HG03565 (cell line): ENCODE data around the gene POU2F3.
"Not testable (repeated sequence)": the region's sequence is repeated elsewhere in the genome, so short reads cannot be mapped to it uniquely, and the experiment has no call there.

Experiments used
- ATAC-seq: cut with Tn5 transposase; IDR thresholded peaks from one replicate; pipeline ENCODE4 v1.9.1; 2021; ENCODE audit warnings: mild to moderate bottlenecking, moderate library complexity; ENCODE audit not compliant: unreplicated experiment

Gene POU2F3

DNA sequence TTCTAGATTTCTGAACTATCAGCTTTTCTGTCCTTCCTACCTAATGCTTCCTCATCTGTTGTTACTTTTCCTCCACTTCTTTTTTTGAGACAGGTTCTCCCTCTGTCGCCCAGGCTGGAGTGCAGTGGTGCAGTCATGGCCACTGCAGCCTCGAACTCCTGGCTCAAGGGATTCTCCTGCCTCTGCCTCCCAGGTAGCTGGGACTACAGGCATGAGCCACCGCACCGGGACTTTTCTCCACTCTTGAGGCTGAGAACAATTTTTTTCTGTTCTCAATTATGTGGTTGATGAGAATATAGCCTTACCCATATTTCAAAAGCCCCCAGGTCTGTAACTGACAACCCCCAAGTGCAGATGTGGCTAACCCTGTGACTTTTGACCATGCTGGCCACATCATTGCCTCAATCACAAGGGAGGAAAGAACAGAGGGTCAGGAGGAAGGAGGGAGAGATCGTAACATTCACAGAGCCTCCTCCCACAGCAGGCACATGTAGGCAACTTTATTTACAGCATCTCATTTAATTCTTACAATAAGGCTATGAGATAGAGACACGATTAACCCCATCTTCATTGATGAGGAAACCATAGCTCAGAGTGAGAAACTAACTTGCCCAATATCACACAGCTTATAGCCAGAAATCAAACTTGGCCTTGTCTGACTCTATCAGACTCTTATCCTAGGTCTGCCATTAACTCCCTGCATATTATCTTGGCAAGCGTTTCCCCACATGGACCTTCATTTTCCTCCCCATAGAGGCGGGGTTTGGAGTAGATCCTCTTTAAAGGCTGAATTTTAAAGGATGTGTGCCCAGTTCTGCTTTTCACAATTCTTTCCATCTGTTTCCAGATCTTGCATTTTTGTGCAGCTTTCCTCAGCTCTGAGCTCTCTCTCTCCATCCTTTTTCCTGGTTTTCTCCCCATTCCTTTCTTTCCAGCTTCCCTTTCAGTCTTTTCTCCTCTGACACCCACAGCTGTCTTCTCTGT, 9.6 kb downstream of the POU2F3 start:
- ATAC-seq, result no peak

DNA sequence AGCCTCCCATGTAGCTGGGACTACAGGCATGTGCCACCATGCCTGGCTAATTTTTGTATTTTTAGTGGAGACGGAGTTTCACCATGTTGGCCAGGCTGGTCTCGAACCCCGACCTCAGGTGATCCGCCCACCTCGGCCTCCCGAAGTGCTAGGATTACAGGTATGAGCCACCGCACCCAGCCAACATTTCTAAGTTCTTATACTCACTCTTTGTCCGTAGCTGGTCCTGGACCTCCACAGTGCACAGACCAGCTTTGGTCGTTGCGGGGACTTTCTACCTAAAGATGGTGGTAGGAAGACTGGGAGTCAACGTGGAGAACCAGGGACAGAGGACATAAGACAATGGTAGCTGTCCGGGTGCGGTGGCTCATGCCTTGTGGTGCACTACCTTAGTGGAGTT, 13.4 kb downstream of the POU2F3 start:
- not testable (repeated sequence) for ATAC-seq

DNA sequence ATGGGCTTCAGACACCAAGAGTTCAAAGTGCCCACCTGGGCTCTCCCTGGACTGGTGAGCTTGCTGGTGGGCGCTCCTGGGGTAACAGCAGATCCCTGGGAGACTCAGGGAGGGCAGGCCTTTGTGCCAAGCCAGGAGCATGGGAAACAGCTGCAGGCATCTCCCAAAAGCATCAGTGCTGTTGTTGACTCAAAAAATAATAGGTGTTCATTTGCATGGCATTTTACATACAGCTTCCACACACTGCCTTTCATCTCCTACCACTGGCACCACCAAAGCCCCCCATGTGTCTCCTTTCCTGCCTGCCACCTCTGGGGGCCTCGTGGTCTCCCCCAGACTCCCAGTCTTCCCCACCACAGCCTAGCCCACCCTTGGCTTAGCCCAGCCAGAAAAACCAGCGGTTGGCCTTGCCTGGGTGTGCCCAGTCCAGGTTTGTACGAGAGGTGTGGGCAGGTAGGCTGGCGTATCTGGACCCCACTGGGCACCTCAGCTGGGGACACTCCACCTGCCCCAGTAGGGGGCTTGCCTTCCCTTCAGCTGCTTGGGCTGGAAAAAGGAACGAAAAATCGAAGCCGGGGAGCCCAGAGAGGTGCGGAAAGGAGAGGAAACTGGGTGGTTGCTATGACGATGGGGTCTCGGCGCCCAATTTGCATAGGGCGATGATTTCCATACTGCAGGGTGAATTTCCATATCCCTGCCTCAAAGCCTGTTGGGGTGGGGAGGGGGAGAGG, 15.0 kb downstream of the POU2F3 start:
- no peak for ATAC-seq

DNA sequence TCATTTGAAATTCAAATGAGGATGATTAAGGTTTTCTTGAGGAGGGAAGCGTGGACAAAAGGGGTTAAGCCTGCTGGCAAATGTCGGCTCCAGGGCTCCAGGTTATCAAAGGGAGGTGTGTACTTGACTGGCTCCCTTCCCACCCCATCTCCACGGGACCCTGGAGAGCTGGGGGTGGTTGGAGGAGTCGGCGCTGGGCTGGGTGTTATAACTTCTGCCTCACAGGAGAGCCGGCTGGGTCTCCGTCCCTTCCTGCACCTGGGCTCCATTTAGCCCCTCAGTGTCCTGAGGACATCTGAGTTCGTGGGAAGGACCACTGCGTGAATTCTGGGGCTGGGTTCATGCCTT, 15.6 kb downstream of the POU2F3 start:
- no peak for ATAC-seq

DNA sequence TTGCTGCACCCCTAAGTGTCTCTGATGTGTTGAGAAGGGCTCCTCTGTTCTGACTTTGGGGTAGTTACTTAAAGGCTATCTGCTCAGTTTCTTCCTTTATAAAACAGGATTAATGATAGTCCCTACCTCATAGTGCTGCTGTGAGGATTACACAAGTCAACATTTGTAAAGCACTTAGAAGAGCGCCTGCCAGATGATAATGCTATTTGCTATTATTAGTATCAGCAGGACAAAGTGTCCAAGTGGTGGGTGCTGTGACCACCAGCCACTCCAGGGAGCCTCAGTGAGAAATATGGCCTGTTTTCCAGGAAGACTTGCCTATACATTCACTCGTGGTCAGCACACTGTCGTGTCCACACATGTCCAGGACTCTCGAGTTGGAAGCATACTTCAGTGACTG, 16.2 kb downstream of the POU2F3 start:
- no peak for ATAC-seq

DNA sequence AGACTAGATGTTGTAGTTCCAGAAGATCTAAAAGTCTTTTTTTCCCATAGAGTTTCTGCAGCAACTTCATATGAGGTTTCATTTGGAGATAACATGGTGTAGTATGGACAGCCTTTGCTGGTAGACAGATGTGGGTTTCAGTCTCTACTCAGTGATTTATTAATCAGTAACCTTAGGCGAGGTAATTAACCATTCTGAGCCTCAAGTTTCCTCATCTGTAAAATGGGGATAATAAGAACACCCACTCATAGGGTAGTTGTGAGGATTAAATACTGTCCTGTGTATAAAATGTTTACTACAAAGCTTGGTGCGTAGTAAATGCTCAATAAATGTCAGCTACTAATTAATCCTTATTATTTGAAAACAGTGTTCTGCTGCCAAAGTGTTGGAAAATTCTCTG, 16.8 kb downstream of the POU2F3 start:
- no peak for ATAC-seq

DNA sequence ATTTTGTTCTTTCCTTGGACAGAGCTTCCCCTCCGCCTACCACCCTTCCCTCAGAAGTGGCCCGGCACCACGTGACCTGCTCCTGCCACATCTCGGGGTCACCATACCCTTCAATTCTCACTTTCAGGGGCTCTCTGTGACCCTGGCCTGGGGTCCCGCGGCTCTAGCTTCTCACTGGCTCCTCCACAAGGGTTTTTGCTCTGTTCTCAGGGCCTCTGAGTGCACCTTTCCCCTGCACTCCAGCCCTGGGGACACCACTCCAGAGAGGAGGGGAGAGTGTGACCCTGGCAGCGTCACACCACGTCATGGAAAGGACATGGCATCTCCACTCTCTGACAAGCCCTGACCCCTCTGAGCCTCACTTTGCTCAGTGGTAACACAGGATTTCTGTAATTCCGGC, 17.4 kb downstream of the POU2F3 start:
- no peak for ATAC-seq

DNA sequence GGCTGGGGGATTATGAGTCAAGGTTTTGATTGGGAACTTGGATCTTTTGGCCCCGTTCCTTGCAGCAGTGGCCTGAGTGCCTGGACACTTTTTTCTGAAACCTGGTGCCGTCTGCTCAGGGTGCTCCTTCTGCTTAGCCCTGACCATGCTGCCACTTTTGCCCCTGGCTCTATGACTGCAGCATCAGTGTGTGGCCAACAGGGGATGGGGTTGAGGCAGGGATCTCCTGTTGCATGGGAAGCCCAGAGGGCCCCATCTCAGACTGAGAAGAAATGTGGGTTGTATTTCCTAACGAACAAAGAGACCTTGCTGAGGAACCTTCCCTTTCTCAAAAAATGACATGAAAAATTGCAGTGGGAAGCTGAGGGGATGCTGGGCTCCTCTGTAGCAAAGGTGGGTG, 18.7 kb downstream of the POU2F3 start:
- ATAC-seq, result no peak

DNA sequence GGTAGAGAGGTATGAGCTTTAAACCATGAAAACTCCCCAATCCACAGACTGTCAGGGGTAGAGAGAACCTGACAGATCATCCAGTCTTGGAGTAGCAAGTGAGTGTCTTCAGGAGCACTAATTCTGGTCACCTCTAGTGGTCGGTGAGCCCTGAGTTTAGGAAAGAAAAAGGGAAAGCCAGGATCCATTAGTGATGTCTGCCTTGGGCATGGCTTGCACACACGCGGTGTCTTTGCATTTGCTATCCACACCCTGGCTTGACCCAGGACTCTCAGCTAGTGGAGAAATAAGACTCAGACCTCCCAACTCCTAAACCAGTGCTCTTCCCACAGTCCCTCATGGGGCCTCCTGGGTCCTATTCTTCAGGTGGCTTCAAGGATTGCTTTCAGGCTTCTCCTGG, 19.3 kb downstream of the POU2F3 start:
- ATAC-seq, result no peak

DNA sequence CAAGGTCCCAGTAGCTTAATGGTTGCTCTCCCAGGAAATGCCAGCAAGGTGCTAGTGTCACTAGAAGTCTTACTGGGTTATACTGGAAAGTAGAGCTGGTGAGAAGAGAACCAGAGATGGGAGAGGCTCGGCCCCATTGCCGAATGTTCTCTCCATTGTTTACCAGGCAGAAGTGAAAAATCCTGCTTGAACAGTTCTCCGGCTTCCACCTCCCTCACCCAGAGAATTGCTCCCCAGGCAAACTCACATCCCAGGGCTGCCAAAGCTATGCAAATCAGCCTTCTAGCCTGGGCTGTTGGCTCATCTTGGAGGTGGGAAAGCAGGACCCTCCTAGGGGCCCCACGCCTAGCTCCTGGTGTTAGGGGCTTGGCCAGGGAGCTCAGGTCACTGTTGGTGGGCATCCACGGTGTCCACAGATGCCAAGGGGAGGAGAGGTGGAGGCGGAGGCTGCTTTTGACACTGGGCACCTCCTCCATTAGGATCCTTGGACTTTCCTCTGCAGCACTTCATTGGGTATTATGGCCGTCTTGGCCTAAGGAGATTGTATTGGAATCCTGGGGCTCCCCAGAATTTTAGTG, 20.1 kb downstream of the POU2F3 start:
- no peak for ATAC-seq

DNA sequence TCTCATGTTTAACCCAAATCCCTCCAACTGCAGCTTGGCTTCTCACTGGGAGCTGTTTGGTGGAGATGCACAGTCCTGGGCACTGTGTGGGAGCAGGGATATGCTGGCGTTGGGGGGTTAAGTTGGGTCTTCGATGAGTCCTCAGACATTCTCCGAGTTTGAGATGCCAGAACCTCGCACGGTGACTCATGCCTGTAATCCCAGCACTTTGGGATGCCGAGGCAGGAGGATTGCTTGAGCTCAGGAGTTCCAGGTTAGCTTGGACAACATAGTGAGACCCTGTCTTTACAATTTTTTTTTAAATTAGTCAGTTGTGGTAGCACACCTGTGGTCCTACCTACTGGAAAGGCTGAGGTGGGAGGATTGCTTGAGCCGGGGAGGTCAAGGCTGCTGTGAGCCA, 20.7 kb downstream of the POU2F3 start:
- no peak for ATAC-seq

DNA sequence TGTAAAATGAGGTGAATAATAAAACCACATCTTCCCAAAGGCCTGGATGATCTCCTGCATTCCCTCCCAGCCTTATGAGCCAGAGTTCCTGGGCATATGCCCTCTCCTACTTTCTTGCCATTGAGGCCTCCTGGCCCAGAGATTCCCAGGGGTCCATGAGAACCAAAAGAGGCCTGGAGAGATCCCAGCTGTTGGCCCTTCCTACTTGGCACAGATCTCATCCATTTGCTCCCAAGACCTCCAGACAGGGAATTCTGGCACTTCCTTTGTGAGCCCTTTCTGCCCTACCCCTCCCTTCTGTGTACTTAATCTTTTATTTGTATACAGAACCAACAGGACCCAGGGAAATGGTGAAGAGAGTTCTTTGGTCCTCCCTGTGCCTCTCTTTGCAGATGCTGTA, 21.4 kb downstream of the POU2F3 start:
- no peak for ATAC-seq

DNA sequence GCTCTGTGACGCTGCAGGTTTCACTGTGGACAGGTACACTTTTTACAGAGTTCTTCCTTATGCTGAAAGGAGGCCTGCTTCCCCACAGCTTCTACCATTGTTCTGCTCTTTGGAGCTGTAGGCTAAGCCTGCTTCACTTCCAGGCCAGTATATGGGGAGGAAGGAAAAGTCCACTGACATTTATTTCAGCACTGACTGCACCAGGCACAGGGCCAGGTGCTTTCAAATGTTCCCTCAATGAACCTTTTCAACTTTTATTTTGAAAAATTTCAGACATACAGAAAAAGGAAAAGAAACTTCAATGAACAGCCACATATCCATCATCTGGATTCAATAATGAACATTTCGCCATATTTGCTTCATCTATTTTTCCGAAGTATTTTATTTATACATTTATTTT, 22.0 kb downstream of the POU2F3 start:
- ATAC-seq, result no peak

DNA sequence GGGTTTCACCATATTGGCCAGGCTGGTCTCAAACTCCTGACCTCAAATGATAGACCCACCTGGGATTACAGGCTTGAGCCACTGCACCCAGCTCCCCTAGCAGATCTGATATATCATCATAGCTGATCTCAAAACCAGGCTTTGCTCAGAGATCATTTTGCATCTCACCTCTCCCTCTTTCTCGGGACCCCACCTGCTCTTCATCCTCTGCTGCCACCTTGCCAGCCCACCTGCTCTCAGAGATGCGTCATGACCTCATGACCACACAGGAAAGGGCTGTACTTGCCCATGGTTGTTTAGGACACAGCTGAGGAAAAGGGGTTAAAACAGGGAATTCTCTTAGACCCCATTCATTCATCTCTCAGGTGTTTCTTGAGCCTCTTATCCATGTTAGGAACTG, 27.4 kb downstream of the POU2F3 start:
- ATAC-seq, result no peak

DNA sequence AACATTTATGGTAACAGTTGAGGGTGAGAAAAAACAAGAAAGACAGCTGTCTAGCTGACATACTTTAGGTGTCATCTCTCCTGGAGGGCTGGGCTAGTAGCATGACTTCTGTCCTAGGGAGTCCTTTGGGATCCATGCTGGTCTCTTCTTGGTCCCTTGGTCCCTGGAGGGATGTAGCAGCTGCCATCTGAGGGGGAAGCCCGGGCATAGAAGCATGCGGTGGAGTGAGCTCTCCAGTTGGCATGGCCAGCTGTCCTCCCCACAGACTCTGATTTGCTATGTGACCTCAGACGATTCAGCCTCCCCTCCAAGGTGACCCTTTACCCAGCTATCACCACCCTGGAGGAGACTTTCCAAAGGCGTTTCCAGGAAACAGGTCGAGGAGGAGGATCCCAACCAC, 28.7 kb downstream of the POU2F3 start:
- no peak for ATAC-seq

DNA sequence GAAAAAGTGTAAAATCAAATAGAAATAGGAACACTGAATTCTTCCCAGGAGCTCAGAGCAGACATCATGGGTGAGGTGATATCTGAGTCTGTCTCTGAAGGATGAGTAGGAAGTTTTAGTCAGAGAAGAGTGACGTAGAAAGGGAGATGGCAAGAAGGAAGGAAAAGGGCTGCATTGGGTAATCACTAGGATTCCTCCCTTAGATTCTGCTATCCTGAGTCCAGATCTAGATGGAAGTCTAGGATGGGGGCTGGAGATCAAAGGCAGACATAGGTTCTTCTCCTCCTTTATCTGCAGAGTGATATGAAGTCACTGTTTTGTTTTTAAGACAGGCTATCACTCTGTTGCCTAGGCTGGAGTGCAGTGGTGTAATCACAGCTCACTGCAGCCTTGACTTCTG, 30.4 kb downstream of the POU2F3 start:
- no peak for ATAC-seq

DNA sequence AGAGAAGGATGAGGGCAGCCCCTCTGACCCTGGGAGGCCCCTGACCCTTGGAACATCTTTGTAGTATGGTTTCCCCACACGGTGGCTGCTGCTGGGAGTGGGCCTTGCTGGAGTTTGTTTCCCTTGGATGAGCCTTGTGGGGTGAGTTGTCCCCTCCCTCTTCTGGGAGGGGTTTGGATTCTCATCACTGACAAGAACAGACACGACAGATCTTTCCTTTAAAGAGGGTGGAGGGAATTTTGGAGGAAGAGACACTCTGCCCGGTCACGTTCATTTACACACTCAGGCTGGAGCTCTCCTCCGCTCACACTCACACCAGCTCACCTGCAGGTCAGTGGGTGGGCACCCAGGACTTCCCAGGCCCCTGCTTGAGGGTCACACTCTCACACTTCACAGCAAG, 31.7 kb downstream of the POU2F3 start:
- ATAC-seq, result no peak

DNA sequence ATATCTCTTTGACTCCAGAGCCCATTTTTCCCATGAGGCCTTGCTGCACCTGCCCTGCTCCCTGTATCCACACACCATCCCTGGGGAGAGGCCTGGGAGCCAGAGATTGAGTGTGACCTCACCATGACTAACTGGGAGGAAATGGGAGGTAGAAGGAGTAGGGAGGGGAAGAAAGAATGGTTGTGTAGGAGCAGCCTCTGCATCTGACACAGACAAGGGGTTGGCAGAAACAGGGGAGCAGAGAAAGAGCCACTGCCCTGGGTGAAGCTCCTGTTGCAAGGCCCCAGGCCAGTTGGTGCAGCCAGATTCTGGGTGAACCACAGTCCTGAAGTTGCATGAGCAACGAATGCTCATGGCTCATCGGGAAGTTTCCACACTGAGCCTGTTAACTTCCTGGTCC, 32.4 kb downstream of the POU2F3 start:
- ATAC-seq, result no peak

DNA sequence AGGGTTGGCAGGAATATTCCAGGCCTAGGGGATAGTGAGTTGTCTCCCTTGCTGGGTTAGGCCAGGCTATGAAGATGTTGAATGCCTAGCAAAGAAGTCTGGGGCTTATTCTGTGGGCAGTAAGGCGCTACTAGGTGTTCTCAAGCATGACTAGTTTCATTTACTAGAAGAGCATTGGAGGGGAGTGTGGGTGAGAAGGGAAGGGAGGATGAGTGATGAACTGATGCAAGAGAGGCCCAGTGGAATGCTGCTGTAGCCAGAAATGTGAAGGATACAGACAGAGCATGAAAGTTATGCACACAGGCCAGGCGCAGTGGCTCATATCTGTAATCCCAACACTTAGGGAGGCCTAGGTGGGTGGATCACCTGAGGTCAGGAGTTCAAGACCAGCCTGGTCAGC, 33.5 kb downstream of the POU2F3 start:
- no peak for ATAC-seq

DNA sequence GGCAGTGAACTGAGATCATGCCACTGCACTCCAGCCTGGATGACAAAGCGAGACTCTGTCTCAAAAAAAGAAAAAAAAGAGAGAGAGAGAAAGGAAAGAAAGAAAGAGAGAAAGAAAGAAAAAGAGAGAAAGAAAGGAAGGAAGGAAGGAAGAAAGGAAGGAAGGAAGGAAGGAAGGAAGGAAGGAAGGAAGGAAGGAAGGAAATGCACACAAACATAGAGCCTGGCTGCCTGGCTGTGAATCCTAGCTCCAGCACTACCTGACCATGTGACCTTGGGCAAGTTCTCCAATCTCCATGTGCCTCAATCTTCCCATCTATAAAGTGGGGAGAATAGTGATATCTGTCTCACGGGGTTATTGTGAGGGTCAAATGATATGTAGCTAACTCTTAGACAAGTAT, 34.0 kb downstream of the POU2F3 start:
- not testable (repeated sequence) for ATAC-seq

DNA sequence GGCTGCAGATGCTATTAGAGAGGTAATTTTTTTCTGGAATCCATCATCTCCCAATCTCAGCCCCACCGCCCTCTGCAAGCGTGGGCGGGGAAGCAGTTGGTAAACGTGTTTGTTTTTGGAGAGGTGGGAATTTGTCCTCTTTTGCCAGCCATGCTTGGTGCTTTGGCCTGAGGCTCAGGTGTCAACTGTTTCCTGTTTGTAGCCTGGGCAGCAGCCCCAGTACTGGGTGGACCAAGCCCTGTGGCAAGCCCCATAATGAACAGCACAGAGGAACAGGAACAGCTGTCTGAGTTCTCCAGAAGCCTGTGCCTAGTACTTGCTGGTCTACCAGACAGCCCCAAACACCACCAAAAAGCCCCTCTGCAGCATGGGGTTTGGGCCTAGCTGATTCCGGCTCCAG, 39.6 kb downstream of the POU2F3 start:
- no peak for ATAC-seq

DNA sequence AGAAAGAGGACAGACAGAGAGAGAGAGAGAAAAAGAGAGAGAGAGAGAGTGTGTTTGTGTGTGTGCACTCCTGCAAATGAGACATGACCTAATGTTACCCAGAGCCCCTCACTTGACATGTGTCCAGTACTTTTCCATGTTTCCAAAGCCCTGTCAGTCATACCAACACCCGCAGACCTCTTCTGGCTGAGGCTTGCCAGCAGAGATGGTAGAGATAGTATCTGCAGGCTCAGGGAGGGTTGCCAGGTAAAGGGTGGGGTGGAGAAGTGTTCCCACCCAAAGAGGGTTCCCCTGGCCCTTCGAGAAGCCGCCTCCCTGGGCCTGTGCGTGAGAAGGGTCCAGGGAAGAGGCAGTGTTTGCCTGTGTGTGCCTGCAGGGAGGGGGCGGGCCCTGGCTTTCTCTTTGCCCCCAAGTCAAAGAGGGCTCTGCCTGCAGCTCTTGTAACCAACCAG, 40.7 kb downstream of the POU2F3 start:
- no peak for ATAC-seq
